Measurements from ENCODE around the gene IFNL3. TPM values are rescaled to one million over a fixed set of nuclear protein-coding genes. Genes with fewer than 3 reads are reported as not detected.

The IFNL3 gene
- total RNA-seq, 4 donors from 2014 or later = not detected

DNA sequence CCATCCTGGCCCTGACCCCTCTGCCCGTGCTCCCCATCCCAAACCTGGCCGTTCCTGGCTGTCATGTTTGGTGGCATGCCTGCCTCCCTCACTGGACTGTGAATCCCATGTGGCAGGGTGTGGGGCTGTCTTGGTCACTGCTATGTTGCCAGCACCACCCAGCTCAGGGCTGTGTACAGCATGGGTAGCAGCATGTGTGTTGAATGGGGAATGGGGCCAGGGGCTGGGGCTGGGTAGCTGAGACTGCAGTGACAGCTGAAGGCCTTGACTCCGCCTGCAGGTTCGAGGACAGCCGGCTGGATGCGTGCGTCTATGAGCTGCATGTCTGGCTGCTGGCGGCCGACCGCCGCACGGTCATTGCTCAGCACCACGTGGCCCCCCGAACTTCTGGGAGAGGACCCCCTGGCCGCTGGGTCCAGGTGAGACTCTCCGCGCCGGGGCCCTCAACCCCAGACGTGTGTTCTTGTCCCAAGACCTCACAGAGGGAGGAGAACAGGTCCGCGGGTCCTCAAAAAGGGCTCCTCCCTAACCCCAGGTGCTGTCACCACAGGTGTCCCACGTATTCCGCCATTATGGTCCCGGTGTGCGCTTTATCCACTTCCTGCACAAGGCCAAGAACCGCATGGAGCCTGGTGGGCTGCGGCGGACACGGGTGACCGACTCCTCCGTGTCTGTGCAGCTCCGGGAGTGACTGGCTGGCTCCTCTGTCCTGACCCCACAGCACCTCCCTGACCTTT is 44.6 kb downstream of the IFNL3 start:
- no peak overlapping the region for H3K27ac ChIP-seq (replicated peaks in 1 of 4)
- no peaks in the 10 kb centered on the region for H3K9me3 ChIP-seq
- peaks cover 0 to 99% (median 51%) of the 10 kb centered on the region in 4 donors for H3K27me3 ChIP-seq
- peaks cover 4 to 10% (median 9%) of the 10 kb centered on the region in 4 donors for H3K4me1 ChIP-seq
- 78% methylated on average over 19 of the region's 32 CpGs for WGBS
- no peaks in the 10 kb centered on the region for H3K36me3 ChIP-seq
- TF ChIP-seq, protein P1, sequence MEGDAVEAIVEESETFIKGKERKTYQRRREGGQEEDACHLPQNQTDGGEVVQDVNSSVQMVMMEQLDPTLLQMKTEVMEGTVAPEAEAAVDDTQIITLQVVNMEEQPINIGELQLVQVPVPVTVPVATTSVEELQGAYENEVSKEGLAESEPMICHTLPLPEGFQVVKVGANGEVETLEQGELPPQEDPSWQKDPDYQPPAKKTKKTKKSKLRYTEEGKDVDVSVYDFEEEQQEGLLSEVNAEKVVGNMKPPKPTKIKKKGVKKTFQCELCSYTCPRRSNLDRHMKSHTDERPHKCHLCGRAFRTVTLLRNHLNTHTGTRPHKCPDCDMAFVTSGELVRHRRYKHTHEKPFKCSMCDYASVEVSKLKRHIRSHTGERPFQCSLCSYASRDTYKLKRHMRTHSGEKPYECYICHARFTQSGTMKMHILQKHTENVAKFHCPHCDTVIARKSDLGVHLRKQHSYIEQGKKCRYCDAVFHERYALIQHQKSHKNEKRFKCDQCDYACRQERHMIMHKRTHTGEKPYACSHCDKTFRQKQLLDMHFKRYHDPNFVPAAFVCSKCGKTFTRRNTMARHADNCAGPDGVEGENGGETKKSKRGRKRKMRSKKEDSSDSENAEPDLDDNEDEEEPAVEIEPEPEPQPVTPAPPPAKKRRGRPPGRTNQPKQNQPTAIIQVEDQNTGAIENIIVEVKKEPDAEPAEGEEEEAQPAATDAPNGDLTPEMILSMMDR (IDR thresholded peaks at IDR 0.05) = no peak
- TF ChIP-seq EP300 (IDR thresholded peaks at IDR 0.05) = no peak
- no peak for TF ChIP-seq POLR2AphosphoS5 (IDR thresholded peaks at IDR 0.05)
- no peak for TF ChIP-seq POLR2A (IDR thresholded peaks at IDR 0.05; ENCODE audit: low read depth)
- intact Hi-C loops (cut with DNase I) = no loop called here
- no peak for DNase-seq (ENCODE audit: extremely low spot score)
- no peak overlapping the region for H3K4me3 ChIP-seq

DNA sequence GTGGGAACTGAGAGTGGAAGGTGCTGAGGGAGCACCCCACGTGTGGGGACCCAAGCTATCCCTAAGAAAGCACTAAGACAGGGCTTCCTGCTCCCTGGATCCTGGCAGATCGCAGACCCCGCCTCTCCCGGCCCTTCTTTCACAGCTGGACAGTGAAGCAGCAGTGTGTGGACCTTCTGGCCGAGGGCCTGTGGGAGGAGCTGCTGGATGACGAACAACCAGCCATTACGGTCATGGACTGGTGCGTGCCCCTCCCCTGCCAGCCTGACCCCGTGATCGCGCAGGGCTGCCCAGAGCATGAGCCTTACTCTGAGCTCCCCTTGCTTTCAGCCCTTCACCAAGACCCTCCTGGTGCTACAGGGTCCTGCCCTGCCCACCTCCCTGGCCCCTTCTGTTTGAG is 45.8 kb downstream of the IFNL3 start:
- TF ChIP-seq, protein P1 (IDR thresholded peaks at IDR 0.05) = no peak
- TF ChIP-seq POLR2A (IDR thresholded peaks at IDR 0.05; ENCODE audit: low read depth) = no peak
- DNase-seq (ENCODE audit: extremely low spot score) = no peak
- H3K27me3 ChIP-seq = peaks cover 0 to 95% (median 52%) of the 10 kb centered on the region in 4 donors
- no peaks in the 10 kb centered on the region for H3K36me3 ChIP-seq
- H3K27ac ChIP-seq (replicated peaks in 1 of 4) = no peak overlapping the region
- no peak overlapping the region for H3K4me3 ChIP-seq
- H3K9me3 ChIP-seq = no peaks in the 10 kb centered on the region
- peaks cover 4 to 10% (median 9%) of the 10 kb centered on the region in 4 donors for H3K4me1 ChIP-seq
- intact Hi-C loops (cut with DNase I) = no loop called here
- WGBS = 12% methylated on average over 7 of the region's 11 CpGs

DNA sequence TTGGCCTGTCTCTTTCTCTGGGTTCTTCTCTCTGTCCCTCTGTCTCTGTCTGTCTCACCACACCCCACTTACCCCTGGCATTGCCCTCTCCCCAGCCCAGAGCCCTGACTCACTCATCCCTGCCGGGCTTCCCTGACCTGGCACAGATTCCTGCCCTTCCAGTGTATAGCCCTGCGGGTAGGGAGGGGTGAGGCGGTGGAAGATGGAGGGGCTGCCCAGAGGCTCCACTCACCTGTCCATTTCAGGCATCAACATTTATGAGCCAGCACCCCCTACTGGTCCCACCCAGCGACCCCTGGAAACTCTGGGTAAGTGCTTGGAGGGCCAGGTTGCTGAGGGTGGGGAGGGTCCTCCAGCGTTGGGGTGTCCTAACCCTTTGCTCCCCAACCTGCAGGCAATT is 47.0 kb downstream of the IFNL3 start:
- intact Hi-C loops (cut with DNase I) = no loop called here
- no peak overlapping the region for H3K4me3 ChIP-seq
- WGBS = 54% methylated on average over 5 of the region's 5 CpGs

DNA sequence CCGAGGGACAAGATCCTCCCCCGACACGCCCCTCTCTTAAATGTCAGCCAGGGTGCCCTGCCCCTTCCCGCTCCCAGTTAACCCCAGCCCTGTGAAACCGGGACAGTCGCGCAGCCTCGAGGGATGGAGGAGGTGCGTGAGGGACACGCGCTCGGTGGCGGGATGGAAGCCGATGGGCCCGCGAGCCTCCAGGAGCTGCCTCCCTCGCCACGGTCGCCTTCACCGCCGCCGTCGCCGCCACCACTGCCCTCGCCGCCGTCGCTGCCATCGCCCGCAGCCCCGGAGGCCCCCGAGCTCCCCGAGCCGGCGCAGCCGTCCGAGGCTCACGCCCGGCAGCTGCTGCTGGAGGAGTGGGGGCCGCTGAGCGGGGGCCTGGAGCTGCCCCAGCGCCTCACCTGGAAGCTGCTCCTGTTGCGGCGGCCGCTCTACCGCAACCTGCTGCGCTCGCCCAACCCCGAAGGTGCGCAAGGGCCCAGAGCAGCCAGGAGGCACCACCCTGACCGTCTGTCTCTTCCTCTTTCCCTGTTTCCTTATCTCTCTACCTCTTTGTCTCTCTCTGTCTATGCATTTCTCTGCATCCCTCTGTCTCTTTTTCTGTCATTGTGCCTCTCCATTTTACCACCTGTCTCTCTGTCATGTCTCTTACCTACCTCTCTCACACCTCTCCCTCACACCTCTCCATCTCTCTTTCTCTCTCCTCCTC is 47.8 kb downstream of the IFNL3 start, which contains the start of gene NCCRP1:
Gene NCCRP1, plus strand, starts transcription at position 105 of the 703 bp plus-strand sequence. Its CDS starts 19 bp downstream, at position 124.
- intact Hi-C loops (cut with DNase I) = no loop called here
- peaks cover 0 to 79% (median 35%) of the 10 kb centered on the region in 4 donors for H3K27me3 ChIP-seq
- no peaks in the 10 kb centered on the region for H3K9me3 ChIP-seq
- 5% methylated on average over 51 of the region's 51 CpGs for WGBS
- no peak for DNase-seq (ENCODE audit: extremely low spot score)
- H3K27ac ChIP-seq (replicated peaks in 1 of 4) = no peak within 1 kb of the TSS
- H3K4me1 ChIP-seq = peaks cover 4 to 10% (median 9%) of the 10 kb centered on the region in 4 donors
- TF ChIP-seq, protein P1 (IDR thresholded peaks at IDR 0.05) = no peak
- TF ChIP-seq POLR2A (IDR thresholded peaks at IDR 0.05; ENCODE audit: low read depth) (no peak), EP300 (IDR thresholded peaks at IDR 0.05) (no peak), POLR2AphosphoS5 (IDR thresholded peaks at IDR 0.05) (no peak)
- H3K36me3 ChIP-seq = no peaks in the 10 kb centered on the region
- H3K4me3 ChIP-seq = peak within 1 kb of the TSS in 3 of 4 donors; percentile 11 to 34 (median 27)

More for the DNA sequence above, 47.0 kb downstream of the IFNL3 start:
- TF ChIP-seq, protein P1 (IDR thresholded peaks at IDR 0.05) = no peak
- TF ChIP-seq POLR2A (IDR thresholded peaks at IDR 0.05; ENCODE audit: low read depth) (no peak), POLR2AphosphoS5 (IDR thresholded peaks at IDR 0.05) (no peak), EP300 (IDR thresholded peaks at IDR 0.05) (no peak)
- H3K36me3 ChIP-seq = no peaks in the 10 kb centered on the region
- DNase-seq (ENCODE audit: extremely low spot score) = no peak
- peaks cover 4 to 10% (median 9%) of the 10 kb centered on the region in 4 donors for H3K4me1 ChIP-seq
- H3K27ac ChIP-seq (replicated peaks in 1 of 4) = no peak overlapping the region
- H3K9me3 ChIP-seq = no peaks in the 10 kb centered on the region
- peaks cover 0 to 87% (median 41%) of the 10 kb centered on the region in 4 donors for H3K27me3 ChIP-seq

Measured in esophagus muscularis mucosa (tissue), 4 donors.